Astrocyte of the cerebellum (primary cell): ENCODE measurements around the gene ARID1B.
"Not testable (repeated sequence)": the region's sequence is repeated elsewhere in the genome, so short reads cannot be mapped to it uniquely, and the experiment has no call there.

Experiments used
- DNase-seq: peaks from one replicate; pipeline ENCODE4 v3.0.0-alpha.2; 2011; ENCODE audit warnings: low read depth
- H3K4me3 ChIP-seq: 2 replicates; pipeline ENCODE4 v1.5.1; 2011; ENCODE audit warnings: mild to moderate bottlenecking, low read depth, low read length, moderate library complexity
- CTCF ChIP-seq: IDR thresholded peaks from 2 replicates; pipeline ENCODE4 v1.5.1; 2012; ENCODE audit warnings: low read length, low read depth, moderate library complexity, mild to moderate bottlenecking; ENCODE audit errors: missing control alignments
- in situ Hi-C: cut with HindIII; loops from 2 replicates; pipeline ENCODE4 v1.10.0; 2017; ENCODE audit warnings: low sequenced_read_pairs

Gene ARID1B

GRCh38 chr6:157037165-157037564 is 260.0 kb downstream of the ARID1B start:
- in situ Hi-C loops = no loop called here
- DNase-seq = no peak
- no peak overlapping the region for H3K4me3 ChIP-seq
- TF ChIP-seq CTCF = no peak

DNA sequence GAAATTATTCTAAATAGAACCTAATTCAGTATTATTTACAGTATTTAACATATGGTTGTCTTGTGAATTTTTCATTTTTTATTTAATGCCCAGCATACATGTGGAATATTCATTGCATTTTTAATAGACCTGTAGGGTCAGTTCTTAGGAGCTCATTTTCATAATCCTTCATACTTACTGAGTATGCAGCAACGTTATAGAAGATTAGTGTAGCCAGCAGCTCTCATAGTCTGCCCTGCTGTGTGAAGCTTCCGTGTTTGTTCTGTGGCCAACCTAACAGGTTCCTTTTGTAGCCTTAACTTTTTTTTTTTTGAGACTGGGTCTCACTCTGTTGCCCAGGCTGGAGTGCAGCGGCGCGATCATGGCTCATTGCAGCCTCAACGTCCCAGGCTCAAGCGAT is 261.4 kb downstream of the ARID1B start:
- TF ChIP-seq CTCF = no peak
- in situ Hi-C loops = no loop called here
- H3K4me3 ChIP-seq = no peak overlapping the region
- no peak for DNase-seq

- in situ Hi-C loops, H3K4me3 ChIP-seq, DNase-seq: not testable (repeated sequence)
Observed at GRCh38 chr6:157039639-157040038, 262.5 kb downstream of the ARID1B start.

- DNase-seq = no peak
- no peak for TF ChIP-seq CTCF
- H3K4me3 ChIP-seq = no peak overlapping the region
- in situ Hi-C loops = no loop called here
Observed at GRCh38 chr6:157040191-157040590, 263.0 kb downstream of the ARID1B start.

GRCh38 chr6:157045831-157046454 is 268.8 kb downstream of the ARID1B start:
- peak; percentile 75 for TF ChIP-seq CTCF
- H3K4me3 ChIP-seq = no peak overlapping the region
- in situ Hi-C loops = no loop called here
- DNase-seq = peak; percentile 74

- no peak for DNase-seq
- no peak overlapping the region for H3K4me3 ChIP-seq
- in situ Hi-C loops = no loop called here
- no peak for TF ChIP-seq CTCF
Observed at GRCh38 chr6:157046776-157047175, 269.6 kb downstream of the ARID1B start.

- H3K4me3 ChIP-seq = no peak overlapping the region
- in situ Hi-C loops = no loop called here
- no peak for DNase-seq
- no peak for TF ChIP-seq CTCF
Observed at GRCh38 chr6:157047328-157047727, 270.1 kb downstream of the ARID1B start.
